ENCODE results near the gene FUT2. TPM values are rescaled to one million over a fixed set of nuclear protein-coding genes. Genes with fewer than 3 reads are reported as not detected.

The FUT2 gene
- total and polyA plus RNA-seq, 2 experiments from 2014 or later = 12.4 to 16.9 TPM

DNA sequence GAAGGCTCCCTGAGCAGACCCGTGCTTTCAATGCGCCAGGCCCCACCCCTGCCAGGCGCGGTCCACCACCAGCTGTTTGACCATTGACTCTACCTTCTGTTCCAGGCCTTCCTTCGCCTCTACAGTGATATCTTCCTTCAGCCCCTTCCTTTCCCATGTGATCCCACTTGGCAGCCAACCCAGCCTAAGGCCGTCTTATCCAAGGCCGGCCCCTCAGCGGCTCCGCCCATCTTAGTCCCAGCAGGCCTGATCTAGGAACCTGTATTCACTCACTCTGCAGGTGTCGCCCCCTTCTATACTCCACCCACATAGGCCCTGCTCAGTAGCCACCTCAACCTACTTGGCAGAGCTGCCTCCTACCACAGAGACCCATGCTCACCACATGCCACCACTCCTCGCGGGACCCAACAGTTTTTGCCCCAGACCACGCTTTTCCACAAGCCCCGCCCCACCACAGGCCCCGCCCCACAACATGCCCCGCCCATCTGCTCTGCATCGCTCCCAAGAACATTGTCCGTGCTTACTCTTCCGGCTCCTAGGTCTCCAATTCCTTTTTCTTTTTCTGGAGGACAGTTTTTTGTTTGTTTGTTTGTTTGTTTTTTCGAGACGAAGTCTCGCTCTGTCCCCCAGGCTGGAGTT lies 41.7 kb downstream of the FUT2 start:
- TF ChIP-seq, protein P1, sequence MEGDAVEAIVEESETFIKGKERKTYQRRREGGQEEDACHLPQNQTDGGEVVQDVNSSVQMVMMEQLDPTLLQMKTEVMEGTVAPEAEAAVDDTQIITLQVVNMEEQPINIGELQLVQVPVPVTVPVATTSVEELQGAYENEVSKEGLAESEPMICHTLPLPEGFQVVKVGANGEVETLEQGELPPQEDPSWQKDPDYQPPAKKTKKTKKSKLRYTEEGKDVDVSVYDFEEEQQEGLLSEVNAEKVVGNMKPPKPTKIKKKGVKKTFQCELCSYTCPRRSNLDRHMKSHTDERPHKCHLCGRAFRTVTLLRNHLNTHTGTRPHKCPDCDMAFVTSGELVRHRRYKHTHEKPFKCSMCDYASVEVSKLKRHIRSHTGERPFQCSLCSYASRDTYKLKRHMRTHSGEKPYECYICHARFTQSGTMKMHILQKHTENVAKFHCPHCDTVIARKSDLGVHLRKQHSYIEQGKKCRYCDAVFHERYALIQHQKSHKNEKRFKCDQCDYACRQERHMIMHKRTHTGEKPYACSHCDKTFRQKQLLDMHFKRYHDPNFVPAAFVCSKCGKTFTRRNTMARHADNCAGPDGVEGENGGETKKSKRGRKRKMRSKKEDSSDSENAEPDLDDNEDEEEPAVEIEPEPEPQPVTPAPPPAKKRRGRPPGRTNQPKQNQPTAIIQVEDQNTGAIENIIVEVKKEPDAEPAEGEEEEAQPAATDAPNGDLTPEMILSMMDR (IDR thresholded peaks at IDR 0.05; ENCODE audit: poor library complexity) = no peak
- TF ChIP-seq EZH2 (IDR thresholded peaks at IDR 0.05; ENCODE audit: borderline replicate concordance) = no peak
- TF ChIP-seq EZH2phosphoT487 (IDR thresholded peaks at IDR 0.05; ENCODE audit: low read depth, severe bottlenecking, unreplicated experiment) = no peak
- peaks cover 9% of the 10 kb centered on the region for H3K4me1 ChIP-seq (ENCODE audit: insufficient read depth)
- no peaks in the 10 kb centered on the region for H3K9me2 ChIP-seq (replicated peaks; ENCODE audit: insufficient read depth)
- H3K4me3 ChIP-seq = no peak overlapping the region
- no peaks in the 10 kb centered on the region for H4K20me1 ChIP-seq (ENCODE audit: insufficient read depth, poor library complexity, severe bottlenecking)
- H3K9me3 ChIP-seq (ENCODE audit: low read depth) = no peaks in the 10 kb centered on the region
- no peaks in the 10 kb centered on the region for H3K36me3 ChIP-seq (replicated peaks; ENCODE audit: insufficient read depth, low read depth)
- no peaks in the 10 kb centered on the region for H3K79me2 ChIP-seq
- WGBS (ENCODE audit: low lambda C conversion rate, missing lambda C conversion rate) = 73% methylated on average over 22 of the region's 22 CpGs
- no peak overlapping the region for H2AFZ ChIP-seq
- DNase-seq (ENCODE audit: low spot score) = no peak
- no peak overlapping the region for H3K27ac ChIP-seq
- H3K27me3 ChIP-seq = peaks cover 10% of the 10 kb centered on the region
- H3K4me2 ChIP-seq = no peak overlapping the region

DNA sequence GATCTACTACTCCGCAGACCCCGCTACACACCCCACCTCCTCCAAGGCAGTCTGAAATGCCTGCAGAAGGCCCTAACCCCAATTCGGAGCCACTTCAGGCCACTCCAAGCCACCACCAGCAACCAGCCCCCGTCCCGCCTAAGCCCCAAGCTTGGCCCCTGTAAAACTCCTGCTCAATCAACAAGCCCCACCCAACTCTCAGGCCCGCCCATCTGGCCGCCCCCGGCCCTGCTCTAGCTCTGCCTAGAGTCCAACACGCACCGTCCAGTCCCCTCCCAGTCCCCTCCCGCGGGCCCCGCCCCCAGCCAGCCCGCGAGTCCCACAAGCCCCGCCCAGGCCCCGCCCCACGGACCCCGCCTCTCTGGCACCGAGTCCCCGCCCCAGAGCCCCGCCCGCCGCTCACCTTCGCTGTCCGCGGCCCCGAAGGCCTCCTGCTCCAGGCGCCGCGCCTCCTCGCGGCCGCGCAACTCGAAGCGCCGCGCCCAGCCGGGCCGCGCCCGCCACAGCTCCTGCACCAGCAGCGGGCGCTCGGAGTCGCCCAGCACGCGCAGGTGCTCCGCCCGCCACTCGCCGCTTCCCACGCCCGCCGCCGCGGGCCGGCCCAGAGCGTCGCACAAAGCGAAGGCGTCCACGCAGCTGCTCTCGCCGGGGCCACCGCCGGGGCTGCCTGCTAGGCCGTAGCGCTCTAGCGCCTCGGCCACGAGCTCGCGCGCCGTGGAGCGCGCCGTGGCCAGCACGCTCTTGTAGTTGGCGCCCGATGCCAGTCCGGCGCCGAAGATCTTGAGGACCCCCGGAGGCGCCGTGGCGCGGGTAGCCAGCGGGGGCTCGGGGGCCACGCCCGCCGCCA lies 43.0 kb downstream of the FUT2 start:
- Histone ChIP-seq H3K4me2 (peak overlapping the region; percentile 99), H3K27ac (peak overlapping the region; percentile 70), H3K9me2 (replicated peaks; ENCODE audit: insufficient read depth) (no peaks in the 10 kb centered on the region), H3K4me3 (peak overlapping the region; percentile 79), H3K36me3 (replicated peaks; ENCODE audit: insufficient read depth, low read depth) (no peaks in the 10 kb centered on the region), H2AFZ (peak overlapping the region; percentile 86), H4K20me1 (ENCODE audit: insufficient read depth, poor library complexity, severe bottlenecking) (no peaks in the 10 kb centered on the region), H3K4me1 (ENCODE audit: insufficient read depth) (peaks cover 9% of the 10 kb centered on the region), H3K9me3 (ENCODE audit: low read depth) (no peaks in the 10 kb centered on the region), H3K79me2 (no peaks in the 10 kb centered on the region), H3K27me3 (peaks cover 10% of the 10 kb centered on the region)
- 3% methylated on average over 69 of the region's 96 CpGs for WGBS (ENCODE audit: low lambda C conversion rate, missing lambda C conversion rate)
- no peak for TF ChIP-seq EZH2 (IDR thresholded peaks at IDR 0.05; ENCODE audit: borderline replicate concordance)
- TF ChIP-seq, protein P1 (IDR thresholded peaks at IDR 0.05; ENCODE audit: poor library complexity) = peak; percentile 31
- peak; percentile 98 for DNase-seq (ENCODE audit: low spot score)

DNA sequence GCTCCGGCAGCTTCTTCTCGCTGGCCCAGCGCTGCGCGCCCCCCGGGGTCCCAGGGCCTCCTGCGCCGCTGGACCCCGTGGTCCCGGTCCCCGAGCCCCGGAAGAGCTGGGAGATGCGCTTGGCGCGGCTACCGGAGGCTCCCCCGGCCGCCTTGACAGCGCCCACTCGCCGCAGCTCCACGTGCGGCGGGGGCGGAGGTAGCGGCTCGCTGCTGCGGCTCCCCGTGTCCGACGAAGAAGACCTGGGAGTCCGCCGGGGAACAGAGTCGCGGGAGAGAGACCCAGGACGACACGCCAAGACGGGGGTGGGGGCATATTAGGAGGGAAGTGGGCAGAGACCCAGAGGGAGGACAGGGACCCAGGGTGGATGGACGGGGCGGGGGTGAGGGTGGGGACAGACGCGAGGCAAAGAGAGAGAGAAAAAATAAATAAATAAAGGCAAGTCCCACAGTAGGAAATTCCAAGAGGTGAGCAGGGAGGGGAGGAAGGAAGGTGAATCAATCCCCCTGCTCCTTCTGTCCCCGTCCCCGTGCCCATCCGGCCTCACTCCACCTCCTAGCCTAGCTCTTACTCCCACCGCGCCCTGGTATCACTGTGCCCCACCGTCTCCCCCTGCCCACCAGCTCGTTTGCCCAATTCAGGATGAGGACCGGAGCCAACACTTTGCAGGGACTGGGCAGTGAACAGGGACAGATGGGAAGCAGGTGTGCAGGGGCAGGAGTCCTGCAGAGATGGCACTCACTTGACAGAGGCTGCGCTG lies 43.8 kb downstream of the FUT2 start:
- no peaks in the 10 kb centered on the region for H3K9me2 ChIP-seq (replicated peaks; ENCODE audit: insufficient read depth)
- peaks cover 10% of the 10 kb centered on the region for H3K27me3 ChIP-seq
- H3K27ac ChIP-seq = no peak overlapping the region
- 16% methylated on average over 45 of the region's 51 CpGs for WGBS (ENCODE audit: low lambda C conversion rate, missing lambda C conversion rate)
- no peaks in the 10 kb centered on the region for H3K36me3 ChIP-seq (replicated peaks; ENCODE audit: insufficient read depth, low read depth)
- peak overlapping the region; percentile 99 for H3K4me2 ChIP-seq
- no peaks in the 10 kb centered on the region for H3K79me2 ChIP-seq
- peaks cover 9% of the 10 kb centered on the region for H3K4me1 ChIP-seq (ENCODE audit: insufficient read depth)
- no peaks in the 10 kb centered on the region for H4K20me1 ChIP-seq (ENCODE audit: insufficient read depth, poor library complexity, severe bottlenecking)
- TF ChIP-seq, protein P1 (IDR thresholded peaks at IDR 0.05; ENCODE audit: poor library complexity) = no peak
- TF ChIP-seq EZH2phosphoT487 (IDR thresholded peaks at IDR 0.05; ENCODE audit: low read depth, severe bottlenecking, unreplicated experiment) (no peak), EZH2 (IDR thresholded peaks at IDR 0.05; ENCODE audit: borderline replicate concordance) (no peak)
- no peak for DNase-seq (ENCODE audit: low spot score)
- peak overlapping the region; percentile 86 for H2AFZ ChIP-seq
- peak overlapping the region; percentile 79 for H3K4me3 ChIP-seq
- no peaks in the 10 kb centered on the region for H3K9me3 ChIP-seq (ENCODE audit: low read depth)
